GM18502 (cell line): Measurements from ENCODE around the gene CCR1.
"Not testable (repeated sequence)": the region's sequence is repeated elsewhere in the genome, so short reads cannot be mapped to it uniquely, and the experiment has no call there.

Experiments
- ATAC-seq: cut with Tn5 transposase; IDR thresholded peaks from one replicate; pipeline ENCODE4 v1.9.1; 2021; ENCODE audit warnings: mild to moderate bottlenecking; ENCODE audit not compliant: unreplicated experiment, poor library complexity

The CCR1 gene

DNA sequence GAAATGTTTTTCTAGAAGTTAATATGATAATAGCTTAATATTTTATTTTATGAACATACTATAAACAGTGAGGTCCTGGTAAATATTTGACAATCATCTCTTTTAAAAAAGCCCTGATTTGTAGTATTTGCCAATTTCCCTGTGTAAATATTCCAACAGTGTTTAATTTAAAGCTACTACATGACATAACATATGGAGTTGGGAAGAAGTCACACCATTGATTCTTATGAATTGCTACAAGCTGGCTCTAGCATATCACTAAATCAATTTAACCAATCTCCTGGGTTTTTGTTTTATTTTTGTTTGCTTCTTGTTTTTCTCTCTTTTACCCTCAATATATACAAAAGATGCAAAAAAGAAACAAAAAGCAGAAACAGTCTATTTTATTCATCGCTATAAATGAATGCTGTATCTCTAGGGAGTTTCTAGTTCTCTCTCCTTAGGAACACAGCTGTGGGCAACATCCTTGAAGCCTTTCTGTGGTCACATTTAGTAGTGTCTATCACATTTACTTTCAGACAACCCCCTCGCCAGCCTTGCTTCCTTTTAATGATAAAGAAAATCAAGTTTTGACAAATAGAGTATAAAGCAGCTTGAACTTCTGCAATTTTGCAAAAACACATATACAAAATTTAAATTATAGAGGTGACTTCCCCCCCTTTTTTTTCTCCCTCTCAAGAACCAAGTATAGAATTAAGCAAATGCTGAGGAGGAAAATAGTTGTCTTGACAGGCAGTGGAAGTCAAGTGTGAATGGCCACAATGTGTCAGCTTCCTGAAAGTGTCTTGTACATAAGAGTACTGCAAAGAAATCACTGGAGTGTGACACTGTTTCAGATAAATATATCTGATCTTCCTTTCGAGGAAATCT is 21.4 kb downstream of the CCR1 start:
- peak; percentile 77 for ATAC-seq

DNA sequence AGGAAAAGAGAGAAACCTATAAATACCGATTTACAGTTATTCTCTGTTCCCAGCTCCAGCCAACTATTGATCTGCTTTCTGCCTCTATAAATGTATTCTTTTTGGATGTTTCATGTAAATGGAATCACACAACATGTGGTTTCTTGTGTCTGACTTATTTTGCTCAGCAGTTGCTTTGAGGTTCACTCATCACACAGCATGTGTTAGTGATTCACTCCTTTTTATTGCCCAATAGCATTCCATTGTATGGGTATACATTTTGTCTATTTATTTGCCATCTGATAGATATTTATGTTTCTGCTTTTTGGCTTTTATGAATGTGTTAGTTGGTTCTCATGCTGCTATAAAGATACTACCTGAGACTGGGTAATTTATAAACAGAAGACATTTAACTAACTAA is 23.6 kb downstream of the CCR1 start:
- ATAC-seq = no peak

DNA sequence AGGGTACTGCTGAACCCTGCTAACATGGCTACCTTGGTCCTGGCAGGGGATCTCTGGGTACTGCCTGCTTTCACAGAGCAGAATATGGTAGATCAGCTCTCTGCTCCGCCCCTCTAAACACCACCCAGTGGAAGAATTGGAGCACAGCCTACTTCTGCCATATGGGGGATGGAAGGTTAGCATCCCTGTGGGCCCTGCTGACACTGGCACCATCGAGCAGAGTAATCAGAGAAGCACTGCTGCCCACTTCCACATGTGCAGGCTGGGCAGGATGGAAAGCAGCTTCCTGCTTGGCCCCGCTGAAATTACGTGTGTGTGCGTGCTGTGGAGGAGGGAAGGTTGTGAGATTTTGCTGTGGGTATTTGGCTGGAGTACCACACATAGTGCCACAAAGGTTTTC is 24.8 kb downstream of the CCR1 start:
- no peak for ATAC-seq

DNA sequence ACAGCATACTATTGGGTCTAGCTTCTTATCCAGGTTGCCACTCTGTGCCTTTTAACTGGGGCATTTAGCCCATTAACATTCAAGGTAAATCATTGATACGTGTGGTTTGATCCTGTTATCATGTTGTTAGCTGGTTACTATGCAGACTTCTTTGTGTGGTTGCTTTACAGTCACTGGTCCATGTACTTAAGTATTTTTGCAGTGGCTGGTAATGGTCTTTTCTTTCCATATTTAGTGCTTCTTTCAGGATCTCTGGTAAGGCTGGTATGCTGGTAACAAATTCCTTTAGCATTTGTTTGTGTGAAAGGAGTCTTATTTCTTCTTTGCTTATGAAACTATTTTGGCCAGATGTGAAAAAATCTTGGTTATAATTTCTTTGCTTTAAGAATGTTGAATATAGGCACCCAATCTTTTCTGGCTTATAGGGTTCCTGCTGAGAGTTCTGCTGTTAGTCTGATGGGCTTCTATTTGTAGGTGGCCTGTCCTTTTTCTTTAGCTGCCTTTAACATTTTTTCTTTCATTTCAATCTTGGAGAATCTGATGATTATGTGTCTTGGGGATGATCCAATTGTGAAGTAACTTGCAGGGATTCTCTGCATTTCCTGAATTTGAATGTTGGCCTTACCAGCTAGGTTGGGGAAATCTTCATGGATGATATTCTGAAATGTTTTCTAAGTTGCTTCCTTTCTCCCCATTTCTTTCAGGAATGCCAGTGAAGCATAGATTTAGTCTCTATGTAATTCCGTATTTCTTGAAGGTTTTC is 39.3 kb downstream of the CCR1 start:
- no peak for ATAC-seq

DNA sequence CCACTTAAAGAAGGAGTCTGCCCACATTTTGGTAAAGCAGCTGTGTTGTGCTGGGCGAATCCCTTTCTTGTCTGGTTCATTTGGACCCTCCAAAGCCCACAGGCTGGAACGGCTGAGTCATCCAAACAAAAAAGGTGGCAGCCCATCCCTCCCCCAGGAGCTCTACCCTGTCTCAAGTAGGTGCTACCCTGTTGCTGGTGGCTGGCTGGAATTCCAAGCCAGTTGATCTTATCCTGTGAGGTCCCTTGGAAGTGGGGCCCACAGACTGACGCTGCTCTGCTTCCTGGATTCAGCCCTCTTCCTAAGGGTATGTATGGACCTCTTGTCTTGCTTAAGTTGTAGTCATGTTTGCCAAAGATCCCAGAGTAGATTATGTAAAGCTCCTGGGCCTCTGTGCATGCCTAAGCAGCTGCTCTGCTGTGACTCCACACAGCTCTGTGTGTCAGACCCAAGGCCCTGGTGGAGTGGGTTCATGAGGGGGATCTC is 44.5 kb downstream of the CCR1 start:
- ATAC-seq = no peak

DNA sequence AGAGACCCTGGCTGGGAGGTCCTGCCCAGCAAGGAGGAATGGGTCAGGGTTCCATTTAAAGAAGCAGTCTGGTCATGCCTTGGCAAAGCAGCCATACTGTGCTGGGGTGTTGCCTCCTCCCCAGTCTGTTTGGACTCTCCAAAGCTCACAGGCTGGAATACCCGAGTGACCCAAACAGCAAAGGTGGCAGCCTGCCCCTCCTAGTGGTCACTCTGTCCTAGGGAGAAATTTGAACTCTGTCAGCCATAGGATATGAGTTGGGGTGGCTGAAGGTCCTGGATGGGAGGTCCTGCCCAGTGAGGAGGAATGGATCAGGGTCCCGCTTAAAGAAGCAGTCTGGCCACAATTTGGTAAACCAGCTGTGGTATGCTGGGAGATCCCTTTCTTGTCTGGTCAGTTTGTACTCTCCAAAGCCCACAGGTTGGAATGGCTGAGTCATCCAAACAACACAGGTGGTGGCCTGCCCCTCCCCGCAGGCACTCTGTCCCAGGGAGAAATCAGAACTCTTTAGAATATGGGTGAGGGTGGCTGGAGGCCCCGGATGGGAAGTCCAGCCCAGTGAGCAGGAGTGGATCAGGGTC is 45.0 kb downstream of the CCR1 start:
- ATAC-seq = no peak

DNA sequence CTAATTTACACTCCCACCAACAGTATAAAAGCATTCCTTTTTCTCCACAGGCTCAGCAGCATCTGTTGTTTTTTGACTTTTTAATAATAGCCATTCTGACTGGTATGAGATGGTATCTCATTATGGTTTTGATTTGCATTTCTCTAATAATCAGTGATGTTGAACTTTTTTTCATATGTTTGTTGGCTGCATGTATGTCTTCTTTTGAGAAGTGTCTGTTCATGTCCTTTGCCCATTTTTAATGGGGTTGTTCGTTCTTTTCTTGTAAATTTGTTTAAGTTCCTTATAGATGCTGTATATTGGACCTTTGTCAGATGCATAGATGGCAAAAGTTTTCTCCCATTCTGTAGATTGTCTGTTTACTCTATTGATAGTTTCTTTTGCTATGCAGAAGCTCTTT is 50.4 kb downstream of the CCR1 start:
- ATAC-seq = not testable (repeated sequence)

DNA sequence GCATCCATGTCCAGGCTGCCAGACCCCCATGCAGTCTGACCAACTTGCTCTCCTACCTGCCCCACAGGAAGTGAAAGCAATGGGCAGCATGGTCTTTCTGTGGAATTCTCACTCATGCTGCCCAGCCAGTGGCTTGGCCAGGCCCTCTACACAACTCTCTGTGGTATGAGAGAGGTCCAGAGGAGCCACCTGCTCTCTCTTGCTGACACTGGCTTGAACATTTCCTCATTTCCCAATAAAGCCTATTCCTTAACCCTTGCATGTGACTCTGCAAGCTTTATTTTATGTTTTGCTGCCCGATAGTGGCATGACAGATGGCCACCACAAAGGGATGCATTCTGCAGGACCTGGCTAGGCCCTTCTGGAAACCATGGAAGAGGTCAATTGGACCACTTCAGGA is 53.8 kb downstream of the CCR1 start:
- no peak for ATAC-seq
